HEK293 (cell line): ENCODE results near the gene CDC27.

Experiments used
- CTCF ChIA-PET: fragments of 350-600 bp; formaldehyde crosslinking; extraction: SDS; loops from one replicate; lab custom pipeline; 2021; ENCODE audit warnings: antibody characterized with exemption; lab: Yijun Ruan, JAX
- POLR2A ChIA-PET: fragments of 300-600 bp; formaldehyde crosslinking; extraction: SDS; loops from one replicate; lab custom pipeline; 2020; ENCODE audit warnings: antibody characterized with exemption, inconsistent platforms; lab: Yijun Ruan, JAX
- H3K27ac ChIP-seq: fragments of 200-500 bp; sonication (Bioruptor generic); 2 replicates; pipeline ENCODE4 v1.5.1; 2014; ENCODE audit warnings: low read depth, low read length, control low read depth, inconsistent platforms; ENCODE audit errors: extremely low read depth
- H3K36me3 ChIP-seq, 2 experiments: fragments of 200-500 bp in 1 of 2; sonication (Bioruptor generic) in 1 of 2; 1 replicate in 1 of 2; 2 replicates in 1 of 2; pipeline ENCODE4 v1.5.1; 2014 to 2017; ENCODE audit warnings: inconsistent platforms in 2 of 2, low read length in 2 of 2; ENCODE audit not compliant: control insufficient read depth in 2 of 2, insufficient read depth in 1 of 2
- H3K4me1 ChIP-seq: fragments of 200-500 bp; sonication (Bioruptor generic); 2 replicates; pipeline ENCODE4 v1.5.1; 2014; ENCODE audit warnings: mild to moderate bottlenecking, low read length, inconsistent platforms; ENCODE audit not compliant: control insufficient read depth, insufficient read depth
- H3K4me3 ChIP-seq: 2 replicates; pipeline ENCODE4 v1.5.1; 2011; ENCODE audit warnings: low read depth, mild to moderate bottlenecking, control low read depth, low read length, moderate library complexity
- H3K9me3 ChIP-seq: fragments of 200-500 bp; sonication (Bioruptor generic); 2 replicates; pipeline ENCODE4 v1.5.1; 2014; ENCODE audit warnings: low read depth, low read length, inconsistent platforms; ENCODE audit not compliant: control insufficient read depth, insufficient read depth
- ATF2 ChIP-seq: fragments of 450-650 bp; formaldehyde crosslinking; IDR thresholded peaks from 2 replicates; pipeline ENCODE4 v1.5.1; 2016; ENCODE audit warnings: missing biosample characterization, missing genetic modification characterization, low read depth
- BCL6B ChIP-seq: fragments of 450-650 bp; formaldehyde crosslinking; IDR thresholded peaks from 2 replicates; pipeline ENCODE4 v1.5.1; 2017; ENCODE audit warnings: missing biosample characterization, missing genetic modification characterization
- PATZ1 ChIP-seq: fragments of 450-650 bp; formaldehyde crosslinking; IDR thresholded peaks from 2 replicates; pipeline ENCODE4 v1.5.1; 2016; ENCODE audit warnings: missing biosample characterization, missing genetic modification characterization
- PRDM6 ChIP-seq: fragments of 450-650 bp; formaldehyde crosslinking; IDR thresholded peaks from 2 replicates; pipeline ENCODE4 v1.5.1; 2017; ENCODE audit warnings: missing biosample characterization, missing genetic modification characterization
- REST ChIP-seq: fragments of 450-650 bp; formaldehyde crosslinking; IDR thresholded peaks from 2 replicates; pipeline ENCODE4 v1.5.1; 2016; ENCODE audit warnings: missing biosample characterization, missing genetic modification characterization
- ZBTB17 ChIP-seq: fragments of 450-650 bp; formaldehyde crosslinking; IDR thresholded peaks from 2 replicates; pipeline ENCODE4 v1.5.1; 2016; ENCODE audit warnings: missing biosample characterization, missing genetic modification characterization
- ZBTB8A ChIP-seq: fragments of 450-650 bp; formaldehyde crosslinking; IDR thresholded peaks from 2 replicates; pipeline ENCODE4 v1.5.1; 2016; ENCODE audit warnings: missing biosample characterization, missing genetic modification characterization
- ZFP3 ChIP-seq: fragments of 450-650 bp; formaldehyde crosslinking; IDR thresholded peaks from 2 replicates; pipeline ENCODE4 v1.5.1; 2016; ENCODE audit warnings: low read depth, missing biosample characterization, missing genetic modification characterization
- ZIC2 ChIP-seq: fragments of 450-650 bp; formaldehyde crosslinking; IDR thresholded peaks from 2 replicates; pipeline ENCODE4 v1.5.1; 2016; ENCODE audit warnings: missing biosample characterization, missing genetic modification characterization
- ZNF175 ChIP-seq: fragments of 450-650 bp; formaldehyde crosslinking; IDR thresholded peaks from 2 replicates; pipeline ENCODE4 v1.5.1; 2016; ENCODE audit warnings: missing biosample characterization, missing genetic modification characterization
- ZNF426 ChIP-seq: fragments of 450-650 bp; formaldehyde crosslinking; IDR thresholded peaks from 2 replicates; pipeline ENCODE4 v1.5.1; 2017; ENCODE audit warnings: missing biosample characterization, missing genetic modification characterization, mild to moderate bottlenecking, inconsistent platforms, moderate library complexity
- ZNF514 ChIP-seq: fragments of 450-650 bp; formaldehyde crosslinking; IDR thresholded peaks from 2 replicates; pipeline ENCODE4 v1.5.1; 2016; ENCODE audit warnings: missing biosample characterization, missing genetic modification characterization
- ZNF623 ChIP-seq: fragments of 450-650 bp; formaldehyde crosslinking; IDR thresholded peaks from 2 replicates; pipeline ENCODE4 v1.5.1; 2016; ENCODE audit warnings: missing biosample characterization, missing genetic modification characterization
- ZNF692 ChIP-seq: fragments of 450-650 bp; formaldehyde crosslinking; IDR thresholded peaks from 2 replicates; pipeline ENCODE4 v1.5.1; 2016; ENCODE audit warnings: missing biosample characterization, missing genetic modification characterization
- ZNF701 ChIP-seq: fragments of 450-650 bp; formaldehyde crosslinking; IDR thresholded peaks from 2 replicates; pipeline ENCODE4 v1.5.1; 2016; ENCODE audit warnings: missing biosample characterization, missing genetic modification characterization
- ZSCAN18 ChIP-seq: fragments of 450-650 bp; formaldehyde crosslinking; IDR thresholded peaks from 2 replicates; pipeline ENCODE4 v1.5.1; 2016; ENCODE audit warnings: missing biosample characterization, missing genetic modification characterization

The CDC27 gene

GRCh38 chr17:47197821-47198220 lies 8.7 kb upstream of the CDC27 start:
- Histone ChIP-seq H3K36me3 (no peaks in the 10 kb centered on the region), H3K27ac (no peak overlapping the region), H3K4me3 (no peak overlapping the region), H3K4me1 (no peaks in the 10 kb centered on the region), H3K9me3 (no peaks in the 10 kb centered on the region)
- TF ChIP-seq BCL6B (tag by site-specific recombination) (no peak), ZNF175 (tag by site-specific recombination) (no peak), ZNF514 (no peak), ZNF623 (tag by site-specific recombination) (no peak), PATZ1 (tag by site-specific recombination) (no peak), ZNF426 (tag by site-specific recombination) (no peak), ZNF701 (tag by site-specific recombination) (no peak), PRDM6 (tag by site-specific recombination) (no peak), ZIC2 (no peak), REST (tag by site-specific recombination) (no peak), ATF2 (no peak), ZSCAN18 (tag by site-specific recombination) (no peak), ZBTB17 (tag by site-specific recombination) (no peak), ZNF692 (tag by site-specific recombination) (no peak), ZBTB8A (tag by site-specific recombination) (no peak), ZFP3 (tag by site-specific recombination) (no peak)
- POLR2A ChIA-PET = interaction anchor here (1.2 kb wide), 1 partner anchor 9 kb away, joined by 7 read pairs; the partner anchor contains the start of gene CDC27
- CTCF ChIA-PET = interaction anchor here (0.9 to 1.1 kb wide), 2 partner anchors 12 kb away, joined by 3 to 7 read pairs; no protein-coding TSS in a partner anchor
